Neutrophil (primary cell): Measurements from ENCODE around the gene VTI1A.

Experiments
- H3K27ac ChIP-seq: fragments of 200-600 bp; sonication (generic); 2 replicates; pipeline ENCODE4 v1.5.1; 2016; ENCODE audit warnings: mild to moderate bottlenecking, moderate library complexity
- H3K27me3 ChIP-seq: fragments of 200-600 bp; sonication (generic); 2 replicates; pipeline ENCODE4 v1.6.0; 2016; ENCODE audit warnings: mild to moderate bottlenecking
- H3K36me3 ChIP-seq: fragments of 200-600 bp; sonication (generic); 2 replicates; pipeline ENCODE4 v1.5.1; 2017
- H3K4me1 ChIP-seq, 2 experiments: fragments of 200-600 bp in 1 of 2; sonication (generic) in 1 of 2; 1 replicate in 1 of 2; 2 replicates in 1 of 2; pipeline versions ENCODE4 v1.5.1 to v1.6.1; 2013 to 2016; ENCODE audit warnings: low read depth in 1 of 2, low read length in 1 of 2, mild to moderate bottlenecking in 1 of 2, moderate library complexity in 1 of 2; ENCODE audit not compliant: control insufficient read depth in 1 of 2, insufficient read depth in 1 of 2
- H3K4me3 ChIP-seq, 2 experiments: fragments of 200-600 bp in 1 of 2; sonication (generic) in 1 of 2; 1 replicate in 1 of 2; 2 replicates in 1 of 2; pipeline ENCODE4 v1.5.1; 2013 to 2016; ENCODE audit warnings: low read depth in 1 of 2, low read length in 1 of 2, mild to moderate bottlenecking in 1 of 2, moderate library complexity in 1 of 2
- H3K9me3 ChIP-seq: fragments of 200-600 bp; sonication (generic); 2 replicates; pipeline ENCODE4 v1.5.1; 2016
- TF ChIP-seq, protein P1 (sequence below): fragments of 200-600 bp; sonication (generic); IDR thresholded peaks from 2 replicates; pipeline ENCODE4 v1.5.1; 2016; ENCODE audit warnings: antibody characterized with exemption

Gene VTI1A

GRCh38 chr10:112429147-112429546 is 17.9 kb upstream of the VTI1A start:
- H3K27me3 ChIP-seq: no peaks in the 10 kb centered on the region
- H3K4me1 ChIP-seq: no peaks in the 10 kb centered on the region
- no peaks in the 10 kb centered on the region for H3K9me3 ChIP-seq
- no peak overlapping the region for H3K27ac ChIP-seq
- TF ChIP-seq, protein P1, sequence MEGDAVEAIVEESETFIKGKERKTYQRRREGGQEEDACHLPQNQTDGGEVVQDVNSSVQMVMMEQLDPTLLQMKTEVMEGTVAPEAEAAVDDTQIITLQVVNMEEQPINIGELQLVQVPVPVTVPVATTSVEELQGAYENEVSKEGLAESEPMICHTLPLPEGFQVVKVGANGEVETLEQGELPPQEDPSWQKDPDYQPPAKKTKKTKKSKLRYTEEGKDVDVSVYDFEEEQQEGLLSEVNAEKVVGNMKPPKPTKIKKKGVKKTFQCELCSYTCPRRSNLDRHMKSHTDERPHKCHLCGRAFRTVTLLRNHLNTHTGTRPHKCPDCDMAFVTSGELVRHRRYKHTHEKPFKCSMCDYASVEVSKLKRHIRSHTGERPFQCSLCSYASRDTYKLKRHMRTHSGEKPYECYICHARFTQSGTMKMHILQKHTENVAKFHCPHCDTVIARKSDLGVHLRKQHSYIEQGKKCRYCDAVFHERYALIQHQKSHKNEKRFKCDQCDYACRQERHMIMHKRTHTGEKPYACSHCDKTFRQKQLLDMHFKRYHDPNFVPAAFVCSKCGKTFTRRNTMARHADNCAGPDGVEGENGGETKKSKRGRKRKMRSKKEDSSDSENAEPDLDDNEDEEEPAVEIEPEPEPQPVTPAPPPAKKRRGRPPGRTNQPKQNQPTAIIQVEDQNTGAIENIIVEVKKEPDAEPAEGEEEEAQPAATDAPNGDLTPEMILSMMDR: no peak
- no peak overlapping the region for H3K4me3 ChIP-seq
- H3K36me3 ChIP-seq: peaks cover 98% of the 10 kb centered on the region

- no peaks in the 10 kb centered on the region for H3K27me3 ChIP-seq
- H3K4me1 ChIP-seq: no peaks in the 10 kb centered on the region
- TF ChIP-seq, protein P1: no peak
- H3K9me3 ChIP-seq: no peaks in the 10 kb centered on the region
- no peak overlapping the region for H3K4me3 ChIP-seq
- no peak overlapping the region for H3K27ac ChIP-seq
- peaks cover 98% of the 10 kb centered on the region for H3K36me3 ChIP-seq
These were observed 17.3 kb upstream of the VTI1A start for GRCh38 chr10:112429654-112430230.

- Histone ChIP-seq H3K36me3 (peaks cover 97% of the 10 kb centered on the region), H3K4me3 (no peak overlapping the region), H3K4me1 (no peaks in the 10 kb centered on the region), H3K27me3 (no peaks in the 10 kb centered on the region), H3K27ac (no peak overlapping the region), H3K9me3 (no peaks in the 10 kb centered on the region)
- TF ChIP-seq, protein P1: no peak
These were observed 13.9 kb upstream of the VTI1A start for GRCh38 chr10:112433136-112433535.

GRCh38 chr10:112434988-112435619 is 11.9 kb upstream of the VTI1A start:
- Histone ChIP-seq H3K4me1 (no peaks in the 10 kb centered on the region), H3K27ac (no peak overlapping the region), H3K27me3 (no peaks in the 10 kb centered on the region), H3K9me3 (no peaks in the 10 kb centered on the region), H3K36me3 (peaks cover 94% of the 10 kb centered on the region), H3K4me3 (no peak overlapping the region)
- TF ChIP-seq, protein P1: no peak

- TF ChIP-seq, protein P1: no peak
- no peaks in the 10 kb centered on the region for H3K9me3 ChIP-seq
- no peaks in the 10 kb centered on the region for H3K4me1 ChIP-seq
- peaks cover 94% of the 10 kb centered on the region for H3K36me3 ChIP-seq
- no peak overlapping the region for H3K27ac ChIP-seq
- H3K4me3 ChIP-seq: no peak overlapping the region
- H3K27me3 ChIP-seq: no peaks in the 10 kb centered on the region
These were observed 8.7 kb upstream of the VTI1A start for GRCh38 chr10:112438356-112438755.
